HCT116 (cell line): Measurements from ENCODE around the gene SIPA1L3. TPM values are rescaled to one million over a fixed set of nuclear protein-coding genes. Genes with fewer than 3 reads are reported as not detected.
A peak's percentile ranks its signal among the peaks of the same experiment; 100 is the strongest.

Experiments
- ATAC-seq: fragments of 200-7000 bp; cut with Tn5 transposase; 2 replicates; pipeline ENCODE4 v1.9.1; 2020; ENCODE audit warnings: mild to moderate bottlenecking, moderate library complexity
- BruUV-seq: library from RNA; stranded (reverse); fragments of 400-500 nt; replicated peaks from 2 replicates; lab custom pipeline; 2021; lab: Mats Ljungman, UMichigan
- CTCF ChIA-PET: fragments of 300-600 bp; sonication (Branson Sonifier 250); formaldehyde crosslinking; loops from one replicate; lab custom pipeline; 2021; ENCODE audit warnings: antibody characterized with exemption; lab: Charles Lee
- POLR2A ChIA-PET: fragments of 300-600, 350-600 bp; sonication (Branson Sonifier 250); formaldehyde crosslinking; loops from one replicate; lab custom pipeline; 2021; ENCODE audit warnings: antibody characterized with exemption; lab: Charles Lee
- RAD21 ChIA-PET, 2 experiments: fragments of 300-600 bp; sonication (Branson Sonifier 250); formaldehyde crosslinking; loops; one replicate each; lab custom pipeline; 2023; ENCODE audit warnings: low total read pairs in 2 of 2; ENCODE audit not compliant: uncharacterized antibody in 2 of 2, unreplicated experiment in 2 of 2, low non-redundant PET in 1 of 2; lab: Charles Lee
- DNase-seq: peaks from one replicate; pipeline ENCODE4 v3.0.0-alpha.2; 2010; ENCODE audit warnings: low read depth, low spot score
- H2AFZ ChIP-seq: fragments of 200-600 bp; shearing (Covaris generic), sonication (generic); 2 replicates; pipeline ENCODE4 v1.6.1; 2017; ENCODE audit warnings: low read depth, mixed run types, mixed read lengths, antibody characterized with exemption, low read length; ENCODE audit not compliant: poor library complexity, severe bottlenecking
- H3K27ac ChIP-seq: 2 replicates; pipeline ENCODE4 v1.5.1; 2012; ENCODE audit warnings: low read depth, low read length
- H3K27me3 ChIP-seq: fragments of 200-600 bp; sonication (generic); 2 replicates; pipeline ENCODE4 v1.6.1; 2016; ENCODE audit warnings: mixed run types, low read length, mixed read lengths; ENCODE audit not compliant: insufficient read depth
- H3K36me3 ChIP-seq, 2 experiments: fragments of 200-500 bp in 1 of 2; fragments of 200-600 bp in 1 of 2; sonication (Bioruptor generic) in 1 of 2; sonication (generic) in 1 of 2; 2 replicates each; pipeline versions ENCODE4 v1.5.1 to v1.6.1; 2014 to 2016; ENCODE audit warnings: low read length in 2 of 2, inconsistent platforms in 1 of 2, mixed read lengths in 1 of 2, mixed run types in 1 of 2; ENCODE audit not compliant: insufficient read depth in 2 of 2, control insufficient read depth in 1 of 2
- H3K4me1 ChIP-seq, 2 experiments: fragments of 200-600 bp in 1 of 2; sonication (generic) in 1 of 2; 2 replicates each; pipeline versions ENCODE4 v1.5.1 to v1.6.1; 2012 to 2017; ENCODE audit warnings: low read length in 2 of 2, inconsistent platforms in 1 of 2, mild to moderate bottlenecking in 1 of 2, mixed read lengths in 1 of 2, mixed run types in 1 of 2, moderate library complexity in 1 of 2; ENCODE audit not compliant: insufficient read depth in 2 of 2, control insufficient read depth in 1 of 2
- H3K4me2 ChIP-seq: fragments of 200-600 bp; sonication (generic); 2 replicates; pipeline ENCODE4 v1.6.1; 2017; ENCODE audit warnings: mixed run types, low read length, mixed read lengths
- H3K4me3 ChIP-seq, 2 experiments: fragments of 200-600 bp in 1 of 2; sonication (generic) in 1 of 2; replicated peaks in 1 of 2; 2 replicates each; pipeline ENCODE4 v1.5.1; 2011 to 2016; ENCODE audit warnings: low read length in 2 of 2, control low read depth in 1 of 2, low read depth in 1 of 2, mild to moderate bottlenecking in 1 of 2, mixed read lengths in 1 of 2, mixed run types in 1 of 2
- H3K79me2 ChIP-seq: fragments of 200-600 bp; sonication (generic); 2 replicates; pipeline ENCODE4 v1.6.1; 2017; ENCODE audit warnings: mild to moderate bottlenecking, mixed run types, low read length, moderate library complexity, mixed read lengths; ENCODE audit not compliant: insufficient read depth
- H3K9ac ChIP-seq: fragments of 200-600 bp; sonication (generic); 2 replicates; pipeline ENCODE4 v1.6.1; 2016; ENCODE audit warnings: low read length, mixed read lengths
- H3K9me2 ChIP-seq: fragments of 200-600 bp; sonication (generic), shearing (Covaris generic); 2 replicates; pipeline ENCODE4 v1.6.1; 2017; ENCODE audit warnings: mixed run types, mild to moderate bottlenecking, moderate library complexity; ENCODE audit not compliant: insufficient read depth
- H3K9me3 ChIP-seq, 2 experiments: fragments of 200-500 bp in 1 of 2; fragments of 200-600 bp in 1 of 2; sonication (Bioruptor generic) in 1 of 2; sonication (generic) in 1 of 2; 2 replicates each; pipeline ENCODE4 v1.6.1; 2014 to 2017; ENCODE audit warnings: low read length in 2 of 2, mixed read lengths in 2 of 2, inconsistent platforms in 1 of 2, low read depth in 1 of 2, mild to moderate bottlenecking in 1 of 2, mixed run types in 1 of 2, moderate library complexity in 1 of 2; ENCODE audit not compliant: control insufficient read depth in 1 of 2, insufficient read depth in 1 of 2
- H4K20me1 ChIP-seq: fragments of 200-600 bp; sonication (generic), shearing (Covaris generic); 2 replicates; pipeline ENCODE4 v1.6.1; 2017; ENCODE audit warnings: mixed run types, mild to moderate bottlenecking, moderate library complexity; ENCODE audit not compliant: insufficient read depth
- CBX3 ChIP-seq: IDR thresholded peaks from 2 replicates; pipeline ENCODE4 v1.6.1; 2012; ENCODE audit warnings: low read depth
- CEBPB ChIP-seq: IDR thresholded peaks from 2 replicates; pipeline ENCODE4 v1.6.1; 2012; ENCODE audit warnings: low read depth
- EGR1 ChIP-seq: IDR thresholded peaks from 2 replicates; pipeline ENCODE4 v1.6.1; 2012; ENCODE audit warnings: low read depth
- ELF1 ChIP-seq: IDR thresholded peaks from 2 replicates; pipeline ENCODE4 v1.6.1; 2012; ENCODE audit warnings: low read depth, borderline replicate concordance
- EZH2 ChIP-seq: fragments of 200-600 bp; sonication (generic); IDR thresholded peaks from 2 replicates; pipeline ENCODE4 v1.6.1; 2017; ENCODE audit warnings: antibody characterized with exemption, mixed run types
- FOSL1 ChIP-seq: IDR thresholded peaks from 2 replicates; pipeline ENCODE4 v1.6.1; 2012; ENCODE audit warnings: low read depth
- JUND ChIP-seq: IDR thresholded peaks from 2 replicates; pipeline ENCODE4 v1.6.1; 2012
- POLR2A ChIP-seq: IDR thresholded peaks from 2 replicates; pipeline ENCODE4 v1.7.0; 2011; ENCODE audit warnings: borderline replicate concordance; ENCODE audit not compliant: insufficient read depth, insufficient read length; ENCODE audit errors: extremely low read depth
- POLR2AphosphoS5 ChIP-seq: IDR thresholded peaks from 2 replicates; pipeline ENCODE4 v1.6.1; 2011; ENCODE audit warnings: mild to moderate bottlenecking, low read depth, low read length, moderate library complexity
- RAD21 ChIP-seq: IDR thresholded peaks from 2 replicates; pipeline ENCODE4 v1.6.1; 2012; ENCODE audit warnings: low read depth, mild to moderate bottlenecking
- SIN3A ChIP-seq: IDR thresholded peaks from 2 replicates; pipeline ENCODE4 v1.6.1; 2012; ENCODE audit warnings: low read depth
- SRF ChIP-seq: IDR thresholded peaks from 2 replicates; pipeline ENCODE4 v1.6.1; 2012; ENCODE audit warnings: low read depth
- TCF7L2 ChIP-seq: IDR thresholded peaks from 2 replicates; pipeline ENCODE4 v1.7.0; 2011; ENCODE audit warnings: borderline replicate concordance, inconsistent platforms; ENCODE audit not compliant: insufficient read depth, insufficient read length; ENCODE audit errors: extremely low read depth
- YY1 ChIP-seq: IDR thresholded peaks from 2 replicates; pipeline ENCODE4 v1.6.1; 2011; ENCODE audit warnings: low read length, low read depth, moderate library complexity, mild to moderate bottlenecking; ENCODE audit not compliant: insufficient replicate concordance; ENCODE audit errors: extremely low read depth
- ZFX ChIP-seq: fragments of 450-650 bp; IDR thresholded peaks from 2 replicates; pipeline ENCODE4 v1.6.1; 2017
- intact Hi-C: fragments of 100-400 bp; cut with micrococcal nuclease; formaldehyde crosslinking; loops from 2 replicates; pipeline ENCODE4 v1.10.0; 2022
- total RNA-seq: library from RNA; stranded (reverse); gene quantifications from one replicate; pipeline ENCODE4 v1.2.1, GENCODE V29; 2021; ENCODE audit not compliant: unreplicated experiment
- TF ChIP-seq, protein P1 (sequence below): IDR thresholded peaks from 2 replicates; pipeline ENCODE4 v1.6.1; 2012
- TF ChIP-seq, protein P2 (sequence below), 3 experiments: fragments of 200-600 bp in 1 of 3; sonication (generic) in 1 of 3; IDR thresholded peaks in 2 of 3; conservative IDR thresholded peaks in 1 of 3; 2 replicates each; pipeline ENCODE4 v1.5.1; 2012 to 2017; ENCODE audit warnings: low read depth in 2 of 3, low read length in 2 of 3, antibody characterized with exemption in 1 of 3, borderline replicate concordance in 1 of 3, control low read depth in 1 of 3, mild to moderate bottlenecking in 1 of 3, mixed read lengths in 1 of 3, mixed run types in 1 of 3, moderate library complexity in 1 of 3; ENCODE audit not compliant: insufficient read depth in 1 of 3
- TF ChIP-seq, protein P3 (sequence below): IDR thresholded peaks from 2 replicates; pipeline ENCODE4 v1.6.1; 2012; ENCODE audit warnings: low read depth
- TF ChIP-seq, protein P4 (sequence below): IDR thresholded peaks from 2 replicates; pipeline ENCODE4 v1.6.1; 2012

SIPA1L3 gene
- total RNA-seq, 1 experiment from 2014 or later, result 41.8 TPM

DNA sequence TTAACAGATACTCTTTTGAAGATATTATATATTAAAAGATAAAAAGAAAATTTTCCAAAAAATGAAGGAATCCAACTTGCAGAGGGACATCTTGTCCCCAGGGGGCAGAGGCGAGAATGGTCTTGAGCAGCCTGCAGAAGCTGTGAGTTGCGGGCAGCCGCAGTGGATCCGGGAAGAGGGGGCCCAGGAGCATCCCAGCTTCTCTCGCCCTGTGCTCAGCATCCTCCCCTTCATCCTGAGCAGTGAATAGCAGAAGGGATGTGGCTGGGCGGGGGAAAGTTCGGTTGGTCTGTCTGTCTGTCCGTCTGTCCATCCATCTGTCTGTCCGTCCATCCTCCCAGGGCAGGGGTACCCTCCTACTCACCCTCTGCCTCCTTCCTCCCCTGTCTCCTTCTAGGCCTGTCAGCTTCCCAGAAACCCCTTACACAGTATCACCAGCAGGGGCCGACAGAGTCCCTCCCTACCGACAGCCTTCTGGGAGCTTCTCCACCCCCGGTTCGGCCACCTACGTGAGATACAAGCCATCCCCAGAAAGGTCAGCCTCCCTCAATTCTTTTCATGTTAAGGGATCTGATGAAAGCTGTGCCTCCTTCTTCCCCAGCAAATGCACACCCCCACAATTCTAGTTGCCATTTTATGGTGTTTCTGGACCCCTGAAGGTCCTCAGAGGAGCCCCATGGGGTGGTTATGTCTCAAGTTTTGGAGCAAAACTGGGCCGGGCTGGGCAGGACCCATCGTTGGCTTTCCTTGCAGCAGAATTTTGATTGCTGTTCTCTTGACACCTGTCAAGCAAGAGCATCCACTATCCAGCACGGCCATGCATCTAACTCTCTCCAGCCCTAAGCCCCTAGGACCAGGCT is 235.4 kb downstream of the SIPA1L3 start:
- Histone ChIP-seq H3K4me2 (no peak overlapping the region), H3K9me2 (no peaks in the 10 kb centered on the region), H2AFZ (no peak overlapping the region), H3K4me1 (no peaks in the 10 kb centered on the region), H3K9me3 (no peaks in the 10 kb centered on the region), H3K27me3 (no peaks in the 10 kb centered on the region), H3K9ac (no peak overlapping the region), H3K4me3 (no peak overlapping the region), H3K36me3 (no peaks in the 10 kb centered on the region; a peak in 1 of 4 replicates), H4K20me1 (no peaks in the 10 kb centered on the region), H3K79me2 (no peaks in the 10 kb centered on the region), H3K27ac (0 out of 2 replicates have a peak overlapping the region, but pooled peaks have one; percentile 24)
- no TSS peak for BruUV-seq
- POLR2A ChIA-PET, result interaction anchor here (1.1 kb wide), 1 partner anchor 139 kb away, joined by 5 read pairs; no protein-coding TSS in a partner anchor
- DNase-seq (no peak), ATAC-seq (peak; percentile 93)
- intact Hi-C loops, result no loop called here
- CTCF ChIA-PET, result interaction anchor here (0.7 to 1.4 kb wide), 11 partner anchors 8 to 260 kb away, joined by 3 to 8 read pairs (median 3); partner anchors contain the start of gene FAM98C
- RAD21 ChIA-PET, result interaction anchor here in 1 of 2 experiments (0.5 to 1.3 kb wide), 3 partner anchors 85 to 240 kb away, joined by 3 to 6 read pairs (median 3); partner anchors contain the start of gene PSMD8
- TF ChIP-seq, protein P1, sequence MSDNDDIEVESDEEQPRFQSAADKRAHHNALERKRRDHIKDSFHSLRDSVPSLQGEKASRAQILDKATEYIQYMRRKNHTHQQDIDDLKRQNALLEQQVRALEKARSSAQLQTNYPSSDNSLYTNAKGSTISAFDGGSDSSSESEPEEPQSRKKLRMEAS, result no peak
- TF ChIP-seq TCF7L2 (no peak), EZH2 (no peak), SRF (no peak), YY1 (no peak), JUND (no peak), EGR1 (0 out of 2 replicates have a peak, but pooled peaks have one; percentile 9), POLR2AphosphoS5 (no peak), ELF1 (no peak), CEBPB (no peak), SIN3A (no peak), ZFX (no peak), FOSL1 (no peak), CBX3 (no peak), POLR2A (no peak), RAD21 (peak; percentile 71)
- TF ChIP-seq, protein P2, sequence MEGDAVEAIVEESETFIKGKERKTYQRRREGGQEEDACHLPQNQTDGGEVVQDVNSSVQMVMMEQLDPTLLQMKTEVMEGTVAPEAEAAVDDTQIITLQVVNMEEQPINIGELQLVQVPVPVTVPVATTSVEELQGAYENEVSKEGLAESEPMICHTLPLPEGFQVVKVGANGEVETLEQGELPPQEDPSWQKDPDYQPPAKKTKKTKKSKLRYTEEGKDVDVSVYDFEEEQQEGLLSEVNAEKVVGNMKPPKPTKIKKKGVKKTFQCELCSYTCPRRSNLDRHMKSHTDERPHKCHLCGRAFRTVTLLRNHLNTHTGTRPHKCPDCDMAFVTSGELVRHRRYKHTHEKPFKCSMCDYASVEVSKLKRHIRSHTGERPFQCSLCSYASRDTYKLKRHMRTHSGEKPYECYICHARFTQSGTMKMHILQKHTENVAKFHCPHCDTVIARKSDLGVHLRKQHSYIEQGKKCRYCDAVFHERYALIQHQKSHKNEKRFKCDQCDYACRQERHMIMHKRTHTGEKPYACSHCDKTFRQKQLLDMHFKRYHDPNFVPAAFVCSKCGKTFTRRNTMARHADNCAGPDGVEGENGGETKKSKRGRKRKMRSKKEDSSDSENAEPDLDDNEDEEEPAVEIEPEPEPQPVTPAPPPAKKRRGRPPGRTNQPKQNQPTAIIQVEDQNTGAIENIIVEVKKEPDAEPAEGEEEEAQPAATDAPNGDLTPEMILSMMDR (IDR thresholded peaks at IDR 0.05 in 2 of 3, conservative IDR thresholded peaks at IDR 0.05 in 1 of 3; ENCODE audit: borderline replicate concordance in 1 of 3, insufficient read depth in 1 of 3, low read depth in 2 of 3, low read length in 2 of 3), result peak; percentile 47 to 87 (median 74); a peak in 5 of 6 replicates
- TF ChIP-seq, protein P3, sequence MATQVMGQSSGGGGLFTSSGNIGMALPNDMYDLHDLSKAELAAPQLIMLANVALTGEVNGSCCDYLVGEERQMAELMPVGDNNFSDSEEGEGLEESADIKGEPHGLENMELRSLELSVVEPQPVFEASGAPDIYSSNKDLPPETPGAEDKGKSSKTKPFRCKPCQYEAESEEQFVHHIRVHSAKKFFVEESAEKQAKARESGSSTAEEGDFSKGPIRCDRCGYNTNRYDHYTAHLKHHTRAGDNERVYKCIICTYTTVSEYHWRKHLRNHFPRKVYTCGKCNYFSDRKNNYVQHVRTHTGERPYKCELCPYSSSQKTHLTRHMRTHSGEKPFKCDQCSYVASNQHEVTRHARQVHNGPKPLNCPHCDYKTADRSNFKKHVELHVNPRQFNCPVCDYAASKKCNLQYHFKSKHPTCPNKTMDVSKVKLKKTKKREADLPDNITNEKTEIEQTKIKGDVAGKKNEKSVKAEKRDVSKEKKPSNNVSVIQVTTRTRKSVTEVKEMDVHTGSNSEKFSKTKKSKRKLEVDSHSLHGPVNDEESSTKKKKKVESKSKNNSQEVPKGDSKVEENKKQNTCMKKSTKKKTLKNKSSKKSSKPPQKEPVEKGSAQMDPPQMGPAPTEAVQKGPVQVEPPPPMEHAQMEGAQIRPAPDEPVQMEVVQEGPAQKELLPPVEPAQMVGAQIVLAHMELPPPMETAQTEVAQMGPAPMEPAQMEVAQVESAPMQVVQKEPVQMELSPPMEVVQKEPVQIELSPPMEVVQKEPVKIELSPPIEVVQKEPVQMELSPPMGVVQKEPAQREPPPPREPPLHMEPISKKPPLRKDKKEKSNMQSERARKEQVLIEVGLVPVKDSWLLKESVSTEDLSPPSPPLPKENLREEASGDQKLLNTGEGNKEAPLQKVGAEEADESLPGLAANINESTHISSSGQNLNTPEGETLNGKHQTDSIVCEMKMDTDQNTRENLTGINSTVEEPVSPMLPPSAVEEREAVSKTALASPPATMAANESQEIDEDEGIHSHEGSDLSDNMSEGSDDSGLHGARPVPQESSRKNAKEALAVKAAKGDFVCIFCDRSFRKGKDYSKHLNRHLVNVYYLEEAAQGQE, result no peak
- TF ChIP-seq, protein P4, sequence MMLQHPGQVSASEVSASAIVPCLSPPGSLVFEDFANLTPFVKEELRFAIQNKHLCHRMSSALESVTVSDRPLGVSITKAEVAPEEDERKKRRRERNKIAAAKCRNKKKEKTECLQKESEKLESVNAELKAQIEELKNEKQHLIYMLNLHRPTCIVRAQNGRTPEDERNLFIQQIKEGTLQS, result no peak
